IMR-90 (cell line): Measurements from ENCODE around the gene PCA3. TPM values are rescaled to one million over a fixed set of nuclear protein-coding genes. Genes with fewer than 3 reads are reported as not detected.

Experiments
- ATAC-seq: fragments of 200-7000 bp; cut with Tn5 transposase; 2 replicates; pipeline ENCODE4 v1.9.1; 2020; ENCODE audit warnings: low read depth, mild to moderate bottlenecking, moderate library complexity
- BruUV-seq: library from RNA; stranded (reverse); fragments of 400-500 nt; replicated peaks from 2 replicates; lab custom pipeline; 2021; lab: Mats Ljungman, UMichigan
- CTCF ChIA-PET: fragments of 300-600 bp; formaldehyde crosslinking; extraction: SDS; loops from one replicate; lab custom pipeline; 2021; ENCODE audit warnings: antibody characterized with exemption; lab: Yijun Ruan, JAX
- POLR2A ChIA-PET: fragments of 300-600 bp; sonication (Branson Sonifier 250); formaldehyde crosslinking; loops from one replicate; lab custom pipeline; 2022; ENCODE audit warnings: antibody characterized with exemption; ENCODE audit not compliant: unreplicated experiment; lab: Charles Lee
- DNase-seq: peaks from one replicate; pipeline ENCODE4 v3.0.0; 2013
- H2AFZ ChIP-seq: replicated peaks from 2 replicates; pipeline ENCODE3; 2013; ENCODE audit warnings: low read length, mild to moderate bottlenecking; ENCODE audit not compliant: poor library complexity
- H2AK5ac ChIP-seq: 2 replicates; pipeline ENCODE4 v1.6.1; 2013; ENCODE audit warnings: low read depth, low read length, inconsistent platforms
- H2AK9ac ChIP-seq: replicated peaks from 2 replicates; pipeline ENCODE3; 2013; ENCODE audit warnings: mild to moderate bottlenecking, low read depth, low read length, moderate library complexity; ENCODE audit not compliant: poor library complexity
- H2BK120ac ChIP-seq: 2 replicates; pipeline ENCODE4 v1.6.1; 2013; ENCODE audit warnings: low read depth, low read length, inconsistent platforms
- H2BK15ac ChIP-seq: 3 replicates; pipeline ENCODE4 v1.6.1; 2013; ENCODE audit warnings: low read depth, low read length, inconsistent platforms
- H2BK20ac ChIP-seq: 2 replicates; pipeline ENCODE4 v1.6.1; 2013; ENCODE audit warnings: low read depth, mild to moderate bottlenecking, inconsistent platforms, low read length, moderate library complexity
- H2BK5ac ChIP-seq: 2 replicates; pipeline ENCODE4 v1.6.1; 2013; ENCODE audit warnings: mild to moderate bottlenecking, low read depth, low read length, inconsistent platforms; ENCODE audit not compliant: poor library complexity, severe bottlenecking
- H3K14ac ChIP-seq: replicated peaks from 2 replicates; pipeline ENCODE4 v1.6.1; 2013; ENCODE audit warnings: low read depth, low read length, inconsistent platforms
- H3K18ac ChIP-seq: 2 replicates; pipeline ENCODE4 v1.6.1; 2013; ENCODE audit warnings: low read depth, low read length, control low read depth
- H3K23ac ChIP-seq: 2 replicates; pipeline ENCODE4 v1.6.1; 2013; ENCODE audit warnings: low read depth, low read length, inconsistent platforms
- H3K27ac ChIP-seq: 2 replicates; pipeline ENCODE4 v1.5.1; 2013; ENCODE audit warnings: mild to moderate bottlenecking, control low read depth, low read length; ENCODE audit not compliant: insufficient read depth
- H3K27me3 ChIP-seq: 2 replicates; pipeline ENCODE4 v1.6.1; 2013; ENCODE audit warnings: low read length; ENCODE audit not compliant: control insufficient read depth, insufficient read depth
- H3K36me3 ChIP-seq: 2 replicates; pipeline ENCODE4 v1.6.1; 2013; ENCODE audit warnings: low read length, mixed read lengths; ENCODE audit not compliant: control insufficient read depth, insufficient read depth
- H3K4ac ChIP-seq: 2 replicates; pipeline ENCODE4 v1.6.1; 2013; ENCODE audit warnings: low read depth, low read length, inconsistent platforms
- H3K4me1 ChIP-seq: 2 replicates; pipeline ENCODE4 v1.6.1; 2013; ENCODE audit warnings: low read length, mixed read lengths; ENCODE audit not compliant: control insufficient read depth, insufficient read depth
- H3K4me2 ChIP-seq: 2 replicates; pipeline ENCODE4 v1.6.1; 2013; ENCODE audit warnings: low read depth, mild to moderate bottlenecking, control low read depth, low read length, moderate library complexity
- H3K4me3 ChIP-seq: 2 replicates; pipeline ENCODE4 v1.5.1; 2013; ENCODE audit warnings: low read depth, mild to moderate bottlenecking, control low read depth, low read length, moderate library complexity; ENCODE audit not compliant: insufficient read depth
- H3K56ac ChIP-seq: 2 replicates; pipeline ENCODE4 v1.6.1; 2013; ENCODE audit warnings: low read length, inconsistent platforms; ENCODE audit not compliant: insufficient read depth; ENCODE audit errors: extremely low read depth
- H3K79me1 ChIP-seq, 2 experiments: 2 replicates each; pipeline ENCODE4 v1.6.1; 2013; ENCODE audit warnings: low read length in 2 of 2, inconsistent platforms in 1 of 2, low read depth in 1 of 2
- H3K9ac ChIP-seq: 2 replicates; pipeline ENCODE4 v1.6.1; 2013; ENCODE audit warnings: low read depth, low read length, control low read depth
- H3K9me1 ChIP-seq: 2 replicates; pipeline ENCODE4 v1.6.1; 2013; ENCODE audit warnings: low read length, inconsistent platforms; ENCODE audit not compliant: insufficient read depth
- H3K9me3 ChIP-seq: 2 replicates; pipeline ENCODE4 v1.6.1; 2013; ENCODE audit warnings: low read length; ENCODE audit not compliant: control insufficient read depth, insufficient read depth
- H4K20me1 ChIP-seq: 2 replicates; pipeline ENCODE4 v1.6.1; 2013; ENCODE audit warnings: low read length, inconsistent platforms; ENCODE audit not compliant: insufficient read depth
- H4K5ac ChIP-seq: 2 replicates; pipeline ENCODE4 v1.6.1; 2013; ENCODE audit warnings: mild to moderate bottlenecking, low read depth, low read length, control low read depth
- H4K8ac ChIP-seq, 2 experiments: 2 replicates each; pipeline ENCODE4 v1.6.1; 2013; ENCODE audit warnings: low read depth in 2 of 2, low read length in 2 of 2, control low read depth in 1 of 2, inconsistent platforms in 1 of 2
- H4K91ac ChIP-seq: 2 replicates; pipeline ENCODE4 v1.6.1; 2013; ENCODE audit warnings: low read depth, low read length, inconsistent platforms; ENCODE audit not compliant: insufficient read depth
- BHLHE40 ChIP-seq: fragments of 150-350 bp; IDR thresholded peaks from 2 replicates; pipeline ENCODE4 v1.6.1; 2016; ENCODE audit warnings: mild to moderate bottlenecking, low read depth, low read length
- CEBPB ChIP-seq: IDR thresholded peaks from 2 replicates; pipeline ENCODE4 v1.6.1; 2012; ENCODE audit warnings: low read depth, low read length, improper control_type of control experiment
- CHD1 ChIP-seq: IDR thresholded peaks from 2 replicates; pipeline ENCODE4 v1.6.1; 2012; ENCODE audit warnings: low read depth, low read length, improper control_type of control experiment
- ELK1 ChIP-seq: fragments of 150-350 bp; IDR thresholded peaks from 2 replicates; pipeline ENCODE4 v1.6.1; 2016; ENCODE audit warnings: low read depth, mild to moderate bottlenecking, low read length, moderate library complexity, borderline replicate concordance
- MAZ ChIP-seq: IDR thresholded peaks from 2 replicates; pipeline ENCODE4 v1.6.1; 2012; ENCODE audit warnings: low read depth, mild to moderate bottlenecking, low read length, improper control_type of control experiment, moderate library complexity, borderline replicate concordance
- MXI1 ChIP-seq: IDR thresholded peaks from 2 replicates; pipeline ENCODE4 v1.6.1; 2012; ENCODE audit warnings: low read depth, mild to moderate bottlenecking, low read length, moderate library complexity, borderline replicate concordance
- POLR2A ChIP-seq: IDR thresholded peaks from 2 replicates; pipeline ENCODE4 v1.6.1; 2012; ENCODE audit warnings: mild to moderate bottlenecking, low read depth, low read length
- RAD21 ChIP-seq: IDR thresholded peaks from 2 replicates; pipeline ENCODE4 v1.6.1; 2012; ENCODE audit warnings: low read length, improper control_type of control experiment
- RFX5 ChIP-seq: IDR thresholded peaks from 2 replicates; pipeline ENCODE4 v1.8.0; 2012; ENCODE audit warnings: low read depth, mild to moderate bottlenecking, low read length, moderate library complexity
- SMC3 ChIP-seq: fragments of 150-350 bp; IDR thresholded peaks from 2 replicates; pipeline ENCODE4 v1.6.1; 2016; ENCODE audit warnings: low read depth, mild to moderate bottlenecking, antibody characterized with exemption, low read length, moderate library complexity
- USF2 ChIP-seq: fragments of 150-350 bp; IDR thresholded peaks from 2 replicates; pipeline ENCODE4 v1.6.1; 2017; ENCODE audit warnings: mild to moderate bottlenecking, antibody characterized with exemption, low read length, low read depth
- WGBS, 2 experiments: methylation state at CpG; one replicate each; pipeline versions ENCODE4 v1.1.5 to v1.1.7; 2013; ENCODE audit warnings: missing lambda C conversion rate in 2 of 2; ENCODE audit not compliant: insufficient read length in 1 of 2; ENCODE audit errors: extremely low coverage in 2 of 2; 5-methylcytosine and 5-hydroxymethylcytosine counted together
- dilution Hi-C: fragments of 300-500 bp; cut with HindIII; formaldehyde crosslinking; loops from one replicate; pipeline ENCODE4 v1.14.3; 2018; ENCODE audit warnings: low sequenced_read_pairs; ENCODE audit not compliant: unreplicated experiment
- in situ Hi-C: fragments of 300-500 bp; cut with MboI; formaldehyde crosslinking; loops from 3 replicates; pipeline ENCODE4 v1.14.3; 2019; ENCODE audit warnings: low sequenced_read_pairs, inconsistent platforms, mixed read lengths
- intact Hi-C: fragments of 100-400 bp; cut with micrococcal nuclease; formaldehyde crosslinking; loops from 2 replicates; pipeline ENCODE4 v1.10.0; 2022
- polyA plus RNA-seq, 3 experiments: library from polyadenylated mRNA; depleted of rRNA; stranded (reverse); fragments of >200 nt; gene quantifications; 2 replicates each; pipeline ENCODE4 v1.2.3, GENCODE V29; 2012; ENCODE audit warnings: low replicate concordance in 1 of 3
- total RNA-seq: library from RNA; depleted of rRNA; stranded (reverse); fragments of >200 nt; gene quantifications from 2 replicates; pipeline ENCODE4 v1.2.3, GENCODE V29; 2012

The PCA3 gene
- total and polyA plus RNA-seq, 2 of the 4 experiments (the other 2 are of a cell fraction): not detected

GRCh38 chr9:76796296-76796695, 32.1 kb downstream of the PCA3 start:
- no peak overlapping the region for H4K5ac ChIP-seq
- H4K91ac ChIP-seq: no peak overlapping the region
- H2BK5ac ChIP-seq: no peak overlapping the region
- H2AK9ac ChIP-seq: no peak overlapping the region
- no peak overlapping the region for H3K23ac ChIP-seq
- no CpG with 5 or more reads among the region's 5 CpGs for WGBS, 2 experiments
- intact Hi-C loops (no loop called here), dilution Hi-C loops (no loop called here), in situ Hi-C loops (no loop called here)
- H2BK20ac ChIP-seq: no peak overlapping the region
- POLR2A ChIA-PET: no interaction called here
- H3K56ac ChIP-seq: no peak overlapping the region
- H3K9ac ChIP-seq: no peak overlapping the region
- no peak overlapping the region for H3K4me2 ChIP-seq
- H4K20me1 ChIP-seq: no peaks in the 10 kb centered on the region
- H2AFZ ChIP-seq: no peak overlapping the region
- H2AK5ac ChIP-seq: no peak overlapping the region
- no peaks in the 10 kb centered on the region for H3K36me3 ChIP-seq
- H3K27me3 ChIP-seq: peaks cover 4% of the 10 kb centered on the region
- no peak for DNase-seq
- no peak overlapping the region for H2BK120ac ChIP-seq
- H3K4me3 ChIP-seq: no peak overlapping the region
- no TSS peak for BruUV-seq
- TF ChIP-seq MAZ (no peak), MXI1 (no peak), ELK1 (no peak), SMC3 (no peak), BHLHE40 (no peak), CEBPB (no peak), POLR2A (no peak), RAD21 (no peak), USF2 (no peak), CHD1 (no peak), RFX5 (no peak)
- no peaks in the 10 kb centered on the region for H3K9me1 ChIP-seq
- no peak overlapping the region for H3K4ac ChIP-seq
- ATAC-seq: no peak
- H3K9me3 ChIP-seq: no peaks in the 10 kb centered on the region
- no peak overlapping the region for H3K14ac ChIP-seq
- H3K4me1 ChIP-seq: no peaks in the 10 kb centered on the region
- H3K79me1 ChIP-seq: no peaks in the 10 kb centered on the region
- H2BK15ac ChIP-seq: no peak overlapping the region
- H3K18ac ChIP-seq: no peak overlapping the region
- CTCF ChIA-PET: no interaction called here
- no peak overlapping the region for H3K27ac ChIP-seq
- no peak overlapping the region for H4K8ac ChIP-seq
